GM19099 (cell line): ENCODE data around the gene ZNF384.

Source experiments
- POLR2A ChIP-seq: IDR thresholded peaks from 3 replicates; pipeline ENCODE4 v1.6.1; 2011; ENCODE audit warnings: low read depth; ENCODE audit not compliant: insufficient read length; ENCODE audit errors: extremely low read depth

ZNF384 gene

DNA sequence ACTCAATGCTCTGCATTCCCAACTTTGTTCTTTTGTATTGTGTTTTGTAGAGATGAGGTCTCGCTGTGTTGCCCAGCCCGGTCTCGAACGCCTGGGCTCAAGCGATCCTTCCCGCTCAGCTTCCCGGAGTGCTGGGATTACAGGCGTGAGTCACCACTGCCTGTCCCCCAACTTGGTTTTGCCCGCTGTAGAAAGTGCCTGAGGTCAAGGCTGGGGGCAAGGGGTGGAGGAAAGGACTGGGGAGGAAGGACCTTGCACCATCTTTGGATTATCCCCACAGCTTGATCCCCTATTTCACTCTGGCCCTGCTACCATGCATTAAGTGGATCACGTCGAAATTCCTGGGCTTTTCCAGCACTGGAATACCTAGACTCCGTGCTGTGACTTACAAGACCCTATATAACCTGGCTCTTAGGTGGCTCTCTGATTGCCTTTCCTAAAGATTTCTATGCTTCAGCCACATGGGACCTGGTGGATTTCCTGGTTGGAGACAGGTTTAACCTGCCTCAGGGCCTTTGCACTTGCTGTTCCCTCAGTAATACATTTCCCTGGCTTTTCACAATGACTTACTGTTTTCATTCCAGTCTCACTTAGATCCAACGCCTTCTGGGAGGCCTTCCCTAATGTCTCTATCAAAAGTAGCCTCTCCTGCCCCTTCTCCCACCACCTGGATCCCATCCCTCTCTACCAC, 12.0 kb upstream of the ZNF384 start:
- TF ChIP-seq POLR2A = no peak

DNA sequence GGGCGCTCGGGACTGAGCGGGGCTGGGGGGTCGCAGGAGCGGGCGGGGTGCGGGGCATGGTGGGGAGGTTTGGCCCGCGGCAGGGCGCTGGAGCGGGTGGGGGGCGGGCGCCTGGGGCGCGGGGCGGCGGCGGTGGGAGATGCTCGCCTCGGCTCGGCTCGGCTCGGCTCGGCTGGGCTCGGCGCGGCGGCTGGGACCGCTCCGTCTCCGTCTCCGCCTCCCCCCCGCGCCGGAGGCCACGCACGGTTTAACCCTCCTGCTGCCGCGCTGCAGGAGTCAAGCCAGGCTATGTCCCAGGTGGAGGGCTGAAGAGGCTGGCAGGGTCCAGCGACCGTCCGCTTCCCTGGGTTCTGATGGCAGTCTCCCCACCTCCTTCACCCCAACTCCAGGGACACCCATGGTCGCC, 11.5 kb upstream of the ZNF384 start, which contains the start of gene PIANP:
PIANP (minus strand) TSS at position 170 of the 406 bp plus-strand sequence. CDS start 2,754 bp downstream, outside the sequence.
- TF ChIP-seq POLR2A = no peak

DNA sequence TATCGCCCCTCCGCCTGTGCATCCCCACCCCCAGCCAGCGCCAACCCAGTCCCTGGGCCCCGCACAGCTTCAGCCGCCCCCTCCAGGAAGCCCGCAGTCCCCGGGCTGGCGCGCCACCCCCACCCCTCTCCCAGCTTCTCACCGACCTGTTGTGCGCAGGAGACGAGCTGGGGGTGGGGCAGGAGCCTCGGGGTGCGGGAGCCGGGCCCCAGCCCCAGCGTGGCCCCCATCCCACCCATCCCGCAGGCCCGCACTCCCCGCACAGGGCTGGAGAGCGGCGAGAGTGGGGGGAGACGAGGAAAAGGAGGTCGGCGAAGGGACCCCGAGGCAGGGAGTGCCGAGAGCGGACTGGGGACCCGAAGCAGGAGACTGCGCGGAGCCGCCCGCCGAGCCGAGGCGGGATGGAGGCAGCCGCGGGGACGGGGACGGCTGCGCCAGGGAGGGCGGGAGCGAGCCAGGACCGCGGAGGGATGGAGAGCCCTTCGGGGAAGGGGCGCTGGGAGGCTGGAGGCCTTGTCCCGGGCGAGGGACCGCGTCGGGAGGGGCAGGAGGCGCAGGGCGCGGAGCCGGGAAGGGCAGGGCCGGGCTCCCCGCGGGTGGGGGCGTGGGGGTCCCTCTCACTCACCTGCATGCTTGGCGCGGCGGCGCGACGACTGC, 10.9 kb upstream of the ZNF384 start:
- TF ChIP-seq POLR2A = no peak

DNA sequence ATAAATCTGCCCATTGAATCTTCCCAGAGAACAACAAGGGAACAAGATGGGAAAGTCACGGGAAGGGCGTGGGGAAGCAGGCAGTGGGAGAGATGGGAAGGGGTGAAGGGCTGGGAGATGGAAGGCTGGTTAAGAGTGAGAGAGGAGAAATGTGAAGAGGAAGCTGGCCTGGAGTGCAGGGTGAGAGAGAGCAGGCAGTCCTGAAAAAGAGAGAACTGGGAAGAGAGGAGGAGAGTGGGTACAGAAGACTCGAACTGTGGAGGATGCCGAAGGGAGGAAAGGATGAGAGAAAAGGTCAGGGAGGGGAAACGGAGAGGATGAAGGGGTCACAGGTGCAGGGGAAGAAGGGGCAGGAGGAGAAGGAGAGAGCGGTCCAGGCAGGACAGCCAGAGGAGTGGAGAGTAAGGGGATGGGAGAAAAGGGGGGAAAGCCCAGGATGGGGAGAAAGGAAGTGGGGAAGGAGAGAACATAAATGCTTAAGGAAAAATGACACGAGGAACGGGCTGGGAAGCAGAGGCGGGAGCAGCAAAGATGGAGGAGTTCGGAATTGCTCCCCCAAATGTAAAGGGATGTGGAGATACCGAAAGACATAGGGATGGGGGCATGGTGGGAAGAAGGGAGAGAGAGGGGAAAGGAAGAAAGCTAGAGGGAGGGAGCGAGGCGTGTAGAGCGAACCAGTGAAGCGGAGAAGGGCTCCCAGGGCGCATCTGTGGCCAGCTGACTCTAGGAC, 10.2 kb upstream of the ZNF384 start:
- no peak for TF ChIP-seq POLR2A

DNA sequence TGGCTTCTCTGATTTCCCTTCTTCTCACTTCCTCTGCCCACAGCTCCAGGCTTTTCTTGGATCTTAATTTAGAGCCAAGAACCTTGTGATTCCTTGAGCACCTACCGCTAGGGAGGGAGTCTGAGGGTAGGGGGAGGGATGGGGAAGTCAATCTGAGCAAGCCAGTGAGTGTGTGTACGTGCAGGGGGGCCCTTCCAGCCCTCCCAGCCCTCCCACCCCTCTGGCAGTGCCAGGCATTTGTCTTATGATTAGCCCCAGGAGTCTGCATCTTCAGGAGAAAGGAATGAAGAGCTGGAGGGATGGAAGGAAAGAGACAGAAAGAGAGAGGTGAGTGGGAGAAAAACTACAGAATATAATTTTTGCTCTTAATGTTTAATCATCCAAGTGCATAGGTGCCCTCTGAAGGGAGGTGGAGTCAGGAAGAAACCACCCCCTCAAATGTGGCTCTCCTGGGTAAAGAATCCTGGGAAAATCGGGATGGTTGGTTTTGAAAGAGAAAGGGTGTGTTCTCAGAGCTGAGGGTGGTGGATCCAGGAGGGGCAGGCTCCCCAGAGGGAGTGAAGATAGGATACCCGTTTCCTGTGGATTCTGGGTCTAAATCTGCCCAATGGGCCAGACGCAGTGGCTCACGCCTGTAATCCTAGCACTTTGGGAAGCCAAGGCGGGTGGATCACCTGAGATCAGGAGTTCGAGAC, 9.3 kb upstream of the ZNF384 start:
- TF ChIP-seq POLR2A = no peak

- no peak for TF ChIP-seq POLR2A
Observed at GRCh38 chr12:6697584-6698351, 8.6 kb upstream of the ZNF384 start.

DNA sequence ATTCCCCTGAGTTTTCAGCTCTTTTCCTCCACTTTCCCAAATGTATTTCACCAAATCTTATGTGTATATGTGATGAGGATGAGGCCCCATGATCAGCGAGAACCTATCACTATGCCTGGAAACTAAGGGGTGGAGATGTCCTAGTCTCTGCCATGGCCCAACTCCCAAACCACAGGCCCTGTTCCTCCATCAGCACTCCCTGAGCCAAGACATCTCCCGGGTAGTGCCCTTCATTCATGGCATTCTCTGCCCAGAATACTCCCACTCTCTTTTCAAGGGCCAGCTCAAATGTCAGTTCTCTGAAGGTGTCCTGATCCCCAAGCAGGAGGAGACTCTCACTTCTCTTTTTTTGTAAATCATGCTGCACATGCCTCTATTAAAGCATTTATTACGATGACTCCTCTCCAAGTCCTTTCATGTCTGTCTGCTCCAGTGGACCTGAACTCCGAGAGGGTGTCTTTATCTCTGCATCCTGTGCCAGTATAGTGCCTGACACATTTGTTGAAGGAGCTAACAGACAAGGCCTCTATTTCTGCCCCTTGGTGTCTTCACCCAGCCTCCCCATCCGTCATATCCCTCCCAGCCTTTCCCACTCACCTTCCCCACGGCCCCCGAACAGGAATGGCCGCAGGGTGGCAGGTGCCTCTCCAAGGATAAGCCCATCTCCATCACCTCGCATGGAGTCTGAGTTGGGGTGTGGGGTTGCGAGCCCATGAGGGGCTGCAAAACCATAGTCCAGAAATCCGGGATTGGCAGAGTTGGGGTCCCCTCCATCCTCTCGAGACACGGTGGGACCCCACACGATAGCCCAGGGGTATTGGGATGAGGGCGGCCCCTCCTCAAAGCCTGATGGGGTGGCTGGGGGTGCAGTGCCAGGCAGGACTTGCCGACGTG, 7.8 kb upstream of the ZNF384 start:
- TF ChIP-seq POLR2A = no peak

GRCh38 chr12:6695313-6696045, 6.3 kb upstream of the ZNF384 start:
- TF ChIP-seq POLR2A = no peak

- TF ChIP-seq POLR2A = no peak
Observed at GRCh38 chr12:6694701-6695100, 5.5 kb upstream of the ZNF384 start.

- TF ChIP-seq POLR2A = no peak
Observed at GRCh38 chr12:6693832-6694355, 4.7 kb upstream of the ZNF384 start.

DNA sequence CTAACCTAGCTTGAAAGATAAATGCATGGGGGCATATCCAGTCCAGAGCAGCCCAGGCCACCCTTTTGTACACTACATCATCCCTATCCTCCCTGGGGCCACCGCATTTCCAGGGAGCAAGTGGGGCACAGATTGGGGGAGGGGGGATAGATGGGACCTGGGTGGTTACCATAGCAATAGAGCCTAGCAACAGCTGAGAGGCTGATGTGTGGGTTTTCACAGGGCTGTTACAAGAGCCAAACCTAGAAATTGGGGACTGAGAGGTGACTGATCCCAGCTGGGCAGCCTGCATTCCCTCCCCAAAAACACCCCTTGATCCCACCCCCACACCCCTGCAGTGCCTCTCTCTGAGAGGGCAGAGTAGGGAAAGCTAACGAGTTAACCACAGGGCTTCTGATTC, 3.7 kb upstream of the ZNF384 start:
- no peak for TF ChIP-seq POLR2A

DNA sequence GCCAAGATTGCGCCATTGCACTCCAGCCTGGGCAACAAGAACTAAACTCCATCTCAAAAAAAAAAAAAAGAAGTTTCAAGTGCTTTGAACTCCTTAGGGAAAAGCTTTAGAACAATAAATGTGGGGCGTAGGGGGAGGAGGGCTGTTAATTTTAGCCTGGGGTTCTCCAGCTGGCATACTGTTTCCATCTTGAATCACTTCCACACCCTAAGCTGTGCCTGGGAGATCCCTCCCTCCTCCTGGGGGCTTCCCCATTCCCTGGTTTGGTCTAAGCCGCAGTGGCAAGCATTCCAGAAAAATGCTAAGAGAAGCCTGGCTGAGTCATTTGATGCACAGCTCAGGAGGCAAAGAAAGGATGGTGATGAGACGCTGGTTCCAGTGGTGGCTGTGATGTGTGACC, 2.3 kb upstream of the ZNF384 start:
- no peak for TF ChIP-seq POLR2A

DNA sequence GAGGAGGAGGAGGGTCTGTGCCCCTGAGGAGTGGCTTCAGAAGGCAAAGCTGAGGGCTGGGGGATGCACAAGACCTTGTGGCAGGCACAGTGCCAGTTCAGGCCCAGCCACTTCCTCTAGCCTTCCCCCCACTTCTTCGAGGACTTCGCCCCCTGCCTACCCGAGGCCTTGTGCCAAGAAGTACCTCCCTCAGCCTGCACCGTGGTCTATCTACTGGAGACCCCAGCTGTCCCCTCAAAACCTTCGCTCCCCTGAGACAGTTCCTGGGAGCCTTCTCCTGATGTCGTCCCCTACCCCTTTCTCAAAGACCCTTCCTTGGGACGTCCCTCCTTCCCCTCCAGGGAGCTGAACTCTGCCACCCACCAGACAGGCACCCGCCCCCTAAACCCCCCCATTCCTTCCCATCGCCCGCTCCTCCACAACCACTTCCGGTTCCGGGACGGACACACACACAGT, 604 bp downstream of the ZNF384 start:
- TF ChIP-seq POLR2A = no peak
